HEK293T (cell line): ENCODE results near the gene CFAP61.
A peak's percentile ranks its signal among the peaks of the same experiment; 100 is the strongest.

Source experiments
- CTCF ChIA-PET: fragments of 350-600 bp; formaldehyde crosslinking; extraction: SDS; loops from one replicate; lab custom pipeline; 2021; ENCODE audit warnings: antibody characterized with exemption, inconsistent platforms; lab: Yijun Ruan, JAX
- POLR2A ChIA-PET: fragments of 350-600 bp; formaldehyde crosslinking; extraction: SDS; loops from one replicate; lab custom pipeline; 2020; ENCODE audit warnings: antibody characterized with exemption, inconsistent platforms; lab: Yijun Ruan, JAX
- DNase-seq: peaks from one replicate; pipeline ENCODE4 v3.0.0; 2012; ENCODE audit warnings: mixed read lengths; ENCODE audit errors: extremely low spot score
- ARNT ChIP-seq: fragments of 450-650 bp; IDR thresholded peaks from 2 replicates; pipeline ENCODE4 v1.6.1; 2017; ENCODE audit warnings: mild to moderate bottlenecking
- BHLHE40 ChIP-seq: fragments of 450-650 bp; IDR thresholded peaks from 2 replicates; pipeline ENCODE4 v1.6.1; 2016; ENCODE audit warnings: mild to moderate bottlenecking, moderate library complexity, borderline replicate concordance
- CTBP1 ChIP-seq: fragments of 450-650 bp; IDR thresholded peaks from 2 replicates; pipeline ENCODE4 v1.6.1; 2016; ENCODE audit warnings: borderline replicate concordance
- ELF4 ChIP-seq: fragments of 450-650 bp; IDR thresholded peaks from 2 replicates; pipeline ENCODE4 v1.6.1; 2017; ENCODE audit warnings: antibody characterized with exemption
- FOXA1 ChIP-seq: fragments of 450-650 bp; IDR thresholded peaks from 2 replicates; pipeline ENCODE4 v1.6.1; 2016; ENCODE audit warnings: mild to moderate bottlenecking
- FOXK2 ChIP-seq: fragments of 450-650 bp; IDR thresholded peaks from 2 replicates; pipeline ENCODE4 v1.6.1; 2016; ENCODE audit warnings: mild to moderate bottlenecking
- FOXM1 ChIP-seq: fragments of 450-650 bp; IDR thresholded peaks from 2 replicates; pipeline ENCODE4 v1.6.1; 2017; ENCODE audit warnings: mild to moderate bottlenecking, borderline replicate concordance
- HDGF ChIP-seq: fragments of 450-650 bp; IDR thresholded peaks from 2 replicates; pipeline ENCODE4 v1.6.1; 2017; ENCODE audit warnings: antibody characterized with exemption, borderline replicate concordance
- L3MBTL2 ChIP-seq: fragments of 450-650 bp; conservative IDR thresholded peaks from 2 replicates; pipeline ENCODE4 v1.6.1; 2016; ENCODE audit warnings: mild to moderate bottlenecking
- LEF1 ChIP-seq: fragments of 450-650 bp; IDR thresholded peaks from 2 replicates; pipeline ENCODE4 v1.6.1; 2017; ENCODE audit warnings: mild to moderate bottlenecking, borderline replicate concordance
- NFRKB ChIP-seq: fragments of 450-650 bp; IDR thresholded peaks from 2 replicates; pipeline ENCODE4 v1.6.1; 2016; ENCODE audit warnings: mild to moderate bottlenecking, moderate library complexity
- PKNOX1 ChIP-seq: fragments of 450-650 bp; IDR thresholded peaks from 2 replicates; pipeline ENCODE4 v1.6.1; 2016
- SP1 ChIP-seq: fragments of 450-650 bp; IDR thresholded peaks from 2 replicates; pipeline ENCODE4 v1.6.1; 2017
- SUZ12 ChIP-seq: fragments of 450-650 bp; IDR thresholded peaks from 2 replicates; pipeline ENCODE4 v1.6.1; 2016; ENCODE audit warnings: mild to moderate bottlenecking
- TARDBP ChIP-seq: fragments of 450-650 bp; IDR thresholded peaks from 2 replicates; pipeline ENCODE4 v1.6.1; 2016
- ZNF384 ChIP-seq: fragments of 450-650 bp; IDR thresholded peaks from 2 replicates; pipeline ENCODE4 v1.6.1; 2016

The CFAP61 gene

GRCh38 chr20:20010639-20011500, 41.5 kb upstream of the CFAP61 start:
- peak; percentile 21 for DNase-seq
- ChIA-PET CTCF (interaction anchor here (0.6 kb wide), 2 partner anchors 1182 to 1429 kb away, joined by 3 to 8 read pairs; no protein-coding TSS in a partner anchor), POLR2A (interaction anchor here (1.1 kb wide), 1 partner anchor 42 kb away, joined by 3 read pairs; the partner anchor contains the start of genes CFAP61 and CRNKL1)
- peak; percentile 51 for TF ChIP-seq PKNOX1
- TF ChIP-seq SP1: no peak
- peak; percentile 43; the same call in 1 of the 2 replicates for TF ChIP-seq CTBP1
- peak; percentile 77 for TF ChIP-seq FOXK2
- 0 out of 2 replicates have a peak, but pooled peaks have one; percentile 22 for TF ChIP-seq L3MBTL2
- no peak for TF ChIP-seq SUZ12
- TF ChIP-seq BHLHE40: no peak
- no peak for TF ChIP-seq LEF1
- TF ChIP-seq ZNF384: no peak
- TF ChIP-seq FOXA1: peak; percentile 42; the same call in 1 of the 2 replicates

DNA sequence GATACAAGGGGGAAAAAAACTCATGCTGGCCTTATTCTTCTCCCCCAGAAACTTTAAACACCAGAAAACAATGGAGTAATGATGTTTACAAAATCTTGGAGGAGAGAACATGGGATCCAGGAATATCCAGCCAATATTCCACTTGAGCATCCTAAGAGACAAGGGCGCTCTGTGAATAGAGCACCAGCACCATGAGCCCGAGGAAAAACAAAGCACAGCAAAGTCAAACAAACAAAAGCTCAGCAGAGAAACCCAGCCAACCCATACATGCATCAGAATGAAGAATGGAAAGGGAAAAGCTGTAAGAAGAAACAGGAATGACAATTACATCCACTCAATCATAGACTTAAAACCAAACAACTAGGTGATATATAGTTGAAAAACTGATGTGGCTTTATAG, 39.8 kb upstream of the CFAP61 start:
- CTCF ChIA-PET: no interaction called here
- no peak for DNase-seq
- TF ChIP-seq CTBP1 (no peak), SUZ12 (no peak), ZNF384 (no peak), L3MBTL2 (no peak)
- POLR2A ChIA-PET: no interaction called here

GRCh38 chr20:20014659-20015058, 37.7 kb upstream of the CFAP61 start:
- ChIA-PET POLR2A (no interaction called here), CTCF (no interaction called here)
- no peak for DNase-seq
- TF ChIP-seq FOXM1 (no peak), ARNT (no peak), SP1 (no peak), FOXA1 (no peak), PKNOX1 (no peak), L3MBTL2 (no peak), SUZ12 (no peak), TARDBP (no peak), BHLHE40 (no peak), HDGF (no peak), ELF4 (no peak), ZNF384 (no peak), CTBP1 (no peak), FOXK2 (no peak), LEF1 (no peak), NFRKB (no peak)

DNA sequence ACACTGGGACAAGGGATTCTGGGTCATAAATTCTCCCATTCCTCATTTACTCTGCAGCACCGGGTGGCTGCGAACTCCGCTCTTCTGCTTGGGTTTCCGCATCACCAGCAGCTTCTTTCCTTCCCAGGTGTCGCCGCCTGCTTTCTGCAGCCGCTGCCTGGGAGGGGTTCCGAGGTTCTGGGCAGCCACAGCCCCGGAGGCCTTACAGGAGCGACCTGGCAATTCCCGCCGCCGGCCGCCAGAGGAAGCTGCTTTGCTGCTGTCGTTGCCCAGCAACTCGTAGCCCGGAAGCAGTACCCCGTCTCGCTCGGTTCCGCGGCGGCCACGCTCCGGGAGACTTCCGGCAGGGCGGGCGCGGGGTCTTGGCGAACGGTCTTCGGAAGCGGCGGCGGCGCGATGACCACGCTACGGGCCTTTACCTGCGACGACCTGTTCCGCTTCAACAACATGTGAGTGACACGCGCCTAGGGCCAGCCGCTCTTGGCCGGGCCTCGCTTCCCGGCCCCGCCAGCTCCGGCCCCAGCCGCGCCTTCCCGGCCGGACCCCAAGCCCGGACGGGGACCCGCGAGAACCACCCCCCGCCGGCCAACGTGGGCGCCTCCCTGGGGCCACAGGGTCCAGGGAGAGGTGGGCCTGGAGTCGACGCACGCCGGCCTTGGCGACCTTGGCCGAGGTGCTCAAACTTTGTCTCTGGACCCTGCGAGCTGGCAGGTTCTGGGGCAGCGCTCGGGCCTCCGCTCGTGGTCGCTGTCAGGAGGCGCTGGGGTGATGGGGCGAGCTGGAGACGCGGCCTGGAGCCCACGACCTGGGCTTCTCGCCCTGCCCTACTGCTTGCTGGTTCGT, 35.1 kb upstream of the CFAP61 start, which contains the start of gene NAA20:
Gene NAA20 (plus strand): TSS at position 362 of the 843 bp plus-strand sequence. CDS start 35 bp downstream, at position 397.
- CTCF ChIA-PET: interaction anchor here (1.1 to 1.3 kb wide), 2 partner anchors 10 to 16 kb away, joined by 3 to 5 read pairs; no protein-coding TSS in a partner anchor
- POLR2A ChIA-PET: interaction anchor here (0.6 to 2.5 kb wide), 6 partner anchors 10 to 259 kb away, joined by 3 to 9 read pairs (median 4); partner anchors contain the start of genes CFAP61, CRNKL1 and RIN2
- DNase-seq: peak; percentile 94
- TF ChIP-seq CTBP1: peak; percentile 23; the same call in 1 of the 2 replicates
- peak; percentile 39; the same call in 1 of the 2 replicates for TF ChIP-seq PKNOX1
- no peak for TF ChIP-seq FOXK2
- no peak for TF ChIP-seq LEF1
- TF ChIP-seq L3MBTL2: peak; percentile 65
- TF ChIP-seq ARNT: no peak
- TF ChIP-seq SP1: no peak
- TF ChIP-seq BHLHE40: no peak
- TF ChIP-seq FOXM1: no peak
- 0 out of 2 replicates have a peak, but pooled peaks have one; percentile 13 for TF ChIP-seq ELF4

GRCh38 chr20:20017844-20018185, 34.5 kb upstream of the CFAP61 start:
- POLR2A ChIA-PET: interaction anchor here (1.0 to 2.5 kb wide), 5 partner anchors 9 to 260 kb away, joined by 3 to 9 read pairs (median 5); partner anchors contain the start of genes CFAP61, CRNKL1 and RIN2
- CTCF ChIA-PET: no interaction called here
- no peak for DNase-seq
- TF ChIP-seq FOXM1 (no peak), TARDBP (no peak), ZNF384 (no peak), SP1 (no peak), PKNOX1 (no peak), ELF4 (no peak)
